GM18511 (cell line): ENCODE measurements around the gene SMAD7.

Experiments
- ATAC-seq: cut with Tn5 transposase; IDR thresholded peaks from one replicate; pipeline ENCODE4 v1.9.1; 2021; ENCODE audit warnings: mild to moderate bottlenecking, moderate library complexity; ENCODE audit not compliant: unreplicated experiment

SMAD7 gene, protein sequence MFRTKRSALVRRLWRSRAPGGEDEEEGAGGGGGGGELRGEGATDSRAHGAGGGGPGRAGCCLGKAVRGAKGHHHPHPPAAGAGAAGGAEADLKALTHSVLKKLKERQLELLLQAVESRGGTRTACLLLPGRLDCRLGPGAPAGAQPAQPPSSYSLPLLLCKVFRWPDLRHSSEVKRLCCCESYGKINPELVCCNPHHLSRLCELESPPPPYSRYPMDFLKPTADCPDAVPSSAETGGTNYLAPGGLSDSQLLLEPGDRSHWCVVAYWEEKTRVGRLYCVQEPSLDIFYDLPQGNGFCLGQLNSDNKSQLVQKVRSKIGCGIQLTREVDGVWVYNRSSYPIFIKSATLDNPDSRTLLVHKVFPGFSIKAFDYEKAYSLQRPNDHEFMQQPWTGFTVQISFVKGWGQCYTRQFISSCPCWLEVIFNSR

DNA sequence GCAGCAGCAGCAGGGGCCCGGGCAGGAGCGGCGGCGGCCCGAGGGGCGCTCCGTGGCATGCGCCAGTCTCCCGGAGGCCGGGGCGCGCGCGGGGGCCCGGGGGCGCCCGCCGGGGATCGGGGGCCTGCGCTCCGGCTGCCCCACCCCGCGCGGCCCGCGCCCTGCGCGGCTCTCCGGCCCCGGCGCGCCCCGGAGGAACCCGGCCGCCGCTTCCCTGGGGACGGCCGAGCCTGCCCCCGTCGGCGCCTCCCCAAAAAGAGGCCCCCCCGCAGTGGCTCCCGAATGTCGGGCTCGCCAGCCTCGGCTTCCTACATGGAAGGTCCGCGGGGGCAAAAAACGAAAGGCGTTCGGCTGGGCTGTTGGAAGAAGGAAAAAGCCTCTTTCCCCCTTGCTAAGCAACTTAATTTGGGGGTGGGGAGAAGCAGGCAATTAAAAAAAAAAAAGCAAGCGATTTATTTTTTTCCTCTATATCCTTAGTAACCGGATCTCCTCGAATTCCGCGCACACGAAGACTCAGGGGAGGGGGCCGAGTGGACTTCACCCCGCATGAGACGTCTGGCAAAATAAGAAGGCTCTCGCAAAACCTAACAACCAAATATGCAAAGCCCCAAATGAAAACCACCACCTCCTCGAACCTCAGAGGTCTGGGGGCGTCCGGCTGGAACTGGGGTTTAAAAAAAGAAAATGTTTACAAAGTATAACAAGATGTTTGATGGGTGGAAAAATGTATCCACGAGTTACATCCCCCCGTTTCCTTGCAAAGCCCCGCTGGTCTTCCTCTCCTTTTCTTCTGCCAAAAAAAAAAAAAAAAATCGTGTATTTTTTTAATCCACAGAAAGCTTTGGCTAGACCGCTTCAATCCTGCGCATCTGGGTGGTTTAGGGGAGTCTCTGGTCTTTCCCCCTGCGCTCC, at the start of gene SMAD7:
Gene SMAD7 (minus strand): TSS at position 430 of the 912 bp plus-strand sequence. CDS start 541 bp downstream, outside the sequence.
- no peak for ATAC-seq

DNA sequence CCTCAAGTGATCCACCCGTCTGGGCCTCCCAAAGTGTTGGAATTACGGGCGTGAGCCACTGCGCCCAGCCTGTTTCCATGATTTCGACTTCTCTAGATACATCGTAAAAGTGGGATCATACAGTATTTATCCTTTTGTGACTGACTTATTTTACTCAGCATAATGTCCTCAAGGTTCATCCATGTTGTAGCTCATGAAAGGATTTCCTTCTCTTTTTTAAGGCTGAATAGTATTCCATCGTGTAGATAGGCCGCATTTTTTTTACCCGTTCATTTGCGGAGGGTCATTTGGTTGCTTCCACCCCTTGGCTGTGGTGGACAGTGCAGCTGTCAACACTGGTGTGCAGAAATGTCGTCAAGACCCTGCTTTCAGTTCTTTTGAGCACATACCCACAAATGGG, 48.8 kb upstream of the SMAD7 start:
- ATAC-seq = no peak

DNA sequence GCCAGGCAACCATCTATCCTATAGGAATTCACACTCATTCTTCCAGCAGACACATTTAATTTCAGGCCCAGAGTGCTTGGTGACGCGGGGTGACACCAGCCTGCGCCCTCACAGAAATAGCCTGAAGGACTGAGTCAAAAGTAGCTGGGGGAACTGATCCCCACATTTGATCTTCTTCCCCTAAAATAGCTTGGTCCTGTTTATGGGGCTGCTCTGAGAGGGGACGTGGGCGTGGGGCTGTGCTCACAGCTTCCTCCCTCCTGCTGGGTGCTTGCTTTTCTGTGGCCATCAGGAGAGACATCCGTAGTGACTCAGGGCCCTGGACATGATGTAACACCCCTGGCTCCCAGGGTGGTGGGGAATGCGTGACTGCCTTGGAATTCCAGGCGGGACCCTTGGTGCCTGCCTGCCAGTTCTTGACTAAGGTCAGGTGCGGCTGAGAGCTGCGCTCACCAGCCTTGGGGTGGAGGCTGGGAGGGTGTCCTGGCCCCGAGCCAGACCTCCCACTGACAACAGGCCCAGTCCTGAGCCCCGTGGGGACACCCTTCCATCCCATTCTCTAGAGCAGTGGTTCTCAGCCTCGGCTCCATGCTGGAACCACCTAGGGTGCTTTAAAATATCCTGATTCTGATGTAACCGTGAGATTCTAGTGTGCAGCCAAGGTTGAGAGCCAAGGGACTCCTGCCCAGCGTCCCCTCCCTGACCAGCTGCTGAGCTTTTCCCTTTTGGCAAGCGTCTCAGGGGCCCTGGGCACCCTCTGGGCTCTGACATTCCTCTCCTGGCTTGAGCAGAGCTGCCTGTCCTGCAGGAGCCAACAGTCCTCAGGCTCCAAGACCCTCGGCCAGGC, 47.4 kb upstream of the SMAD7 start:
- ATAC-seq = no peak

DNA sequence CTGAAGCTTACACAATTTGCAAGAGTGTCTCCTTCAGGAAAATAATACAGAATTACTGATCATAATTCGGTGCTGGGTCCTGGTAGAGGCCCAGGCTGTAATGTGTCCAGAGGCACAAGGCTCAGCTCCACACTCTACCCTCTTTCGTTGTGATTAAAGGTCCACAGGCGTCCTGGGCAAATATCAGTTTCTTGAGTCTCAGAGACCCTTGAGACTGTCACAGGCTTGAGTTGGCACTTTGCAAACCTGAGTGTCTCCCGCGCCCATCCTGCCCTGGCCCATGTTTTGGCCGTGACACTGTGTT, 46.9 kb upstream of the SMAD7 start:
- no peak for ATAC-seq

DNA sequence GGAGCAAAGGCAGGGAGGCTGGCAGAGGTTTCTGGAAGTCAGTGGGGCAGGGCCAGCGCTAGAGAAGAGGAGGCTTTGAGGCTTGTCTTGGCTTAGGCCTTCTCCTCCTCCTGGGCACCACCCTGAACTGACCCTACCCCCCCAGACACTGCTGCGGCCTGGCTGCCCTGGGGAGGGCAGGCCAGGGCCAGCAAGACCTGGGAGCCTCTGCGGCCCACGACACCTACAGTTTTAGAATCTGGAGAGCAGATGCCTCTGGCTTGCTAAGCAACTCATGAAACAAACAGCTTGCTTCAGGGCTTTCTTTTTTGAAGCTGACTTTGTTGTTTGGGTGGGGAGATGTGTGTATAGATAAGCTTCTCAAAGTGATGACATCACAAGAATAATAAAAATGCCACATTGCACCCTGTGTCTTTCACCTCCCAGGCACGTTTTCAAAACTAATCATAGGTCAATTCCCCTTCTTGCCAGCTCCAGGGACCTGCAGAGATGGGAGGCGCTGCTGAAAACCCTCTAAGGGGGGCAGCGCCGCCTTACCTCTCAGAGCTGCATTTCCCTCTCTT, 46.2 kb upstream of the SMAD7 start:
- ATAC-seq = no peak

DNA sequence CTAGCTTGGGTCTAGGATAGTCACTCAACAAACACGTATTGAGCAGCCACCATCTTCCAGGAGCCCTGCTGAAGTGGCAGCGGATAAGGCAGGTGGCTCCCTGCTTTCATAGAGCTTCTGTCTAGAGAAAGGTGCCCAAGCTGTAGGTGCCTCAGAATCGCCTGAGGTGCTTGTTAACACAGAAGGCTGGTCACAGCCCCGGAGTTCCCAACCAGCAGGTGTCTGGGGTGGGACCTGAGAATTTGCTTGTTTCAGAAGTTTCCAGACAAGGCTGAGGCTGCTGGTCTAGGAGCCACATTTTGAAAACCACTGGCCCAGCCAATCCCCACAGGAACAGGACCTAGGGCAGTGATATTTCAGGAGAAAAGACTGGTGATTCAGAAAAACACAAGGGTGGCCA, 45.3 kb upstream of the SMAD7 start:
- no peak for ATAC-seq

DNA sequence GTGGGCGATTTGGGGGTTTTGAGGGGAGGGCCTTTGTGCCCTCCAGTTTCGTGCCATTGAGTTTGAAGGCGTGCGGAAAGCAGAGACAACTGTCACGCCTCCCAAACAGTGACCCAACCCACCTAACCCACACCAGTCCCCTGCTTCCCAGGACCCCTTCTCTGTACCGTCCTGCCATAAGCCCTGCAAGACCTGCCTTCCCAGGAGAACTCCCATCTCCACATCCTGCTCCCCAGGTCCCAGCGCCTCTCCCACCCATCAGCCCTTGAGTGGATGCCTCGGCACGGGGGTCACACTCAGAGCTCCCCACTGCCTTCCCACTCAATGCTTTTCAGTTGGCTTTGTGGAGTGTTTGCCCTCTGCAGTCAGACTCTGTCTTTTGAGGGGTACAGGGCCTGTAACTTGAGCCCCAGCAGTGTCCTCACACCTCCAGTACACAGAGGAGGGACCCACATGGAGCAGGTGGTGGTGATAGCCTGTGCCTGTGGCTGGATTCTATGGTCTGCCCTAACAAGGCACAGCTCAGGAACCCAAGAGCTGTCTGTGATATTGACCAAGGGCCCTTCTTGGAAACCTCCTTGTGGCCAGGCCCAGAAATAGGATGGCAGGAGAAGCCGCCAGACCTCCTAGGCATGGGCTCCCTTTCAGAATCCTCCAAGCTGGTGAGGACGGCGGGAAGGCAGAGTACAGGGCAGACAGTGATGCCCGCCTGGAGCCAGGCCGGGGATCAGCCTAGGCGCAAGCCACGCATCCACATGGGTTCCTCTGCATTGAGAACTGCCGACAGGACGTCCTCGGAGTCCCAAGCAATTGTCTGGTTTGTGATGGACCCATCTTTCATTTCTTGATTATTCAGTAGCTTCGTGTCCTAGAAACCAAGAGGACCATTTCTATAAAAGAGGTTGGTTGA, 44.4 kb upstream of the SMAD7 start:
- no peak for ATAC-seq

DNA sequence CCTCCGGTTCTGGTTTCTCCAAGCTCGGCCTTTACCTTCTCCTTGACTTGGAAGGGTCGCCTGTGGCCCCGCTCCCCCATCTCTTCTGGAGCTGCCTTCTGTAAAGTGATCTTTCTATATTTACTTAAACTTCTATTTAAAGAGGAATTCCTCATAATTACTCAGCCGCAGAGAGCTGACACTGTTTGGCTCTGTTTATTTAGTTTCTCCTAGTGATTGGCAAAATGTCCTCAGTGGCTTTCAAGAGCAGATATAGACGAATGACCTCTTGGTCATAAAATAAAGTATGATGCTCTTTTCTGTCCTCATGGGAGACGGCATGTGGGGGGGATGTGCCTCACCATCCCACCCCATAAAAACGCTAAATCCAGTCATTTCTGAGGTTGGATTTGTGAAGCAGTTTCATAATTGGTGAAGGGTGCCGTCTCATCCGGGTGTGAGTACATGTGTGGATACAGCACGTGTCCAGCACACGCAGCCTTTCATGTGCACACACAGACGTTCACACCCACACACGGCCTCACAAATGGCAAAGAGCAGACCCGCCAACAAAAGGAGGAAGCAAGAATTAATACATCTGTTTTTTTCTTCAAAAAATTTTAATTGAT, 43.4 kb upstream of the SMAD7 start:
- ATAC-seq = no peak

DNA sequence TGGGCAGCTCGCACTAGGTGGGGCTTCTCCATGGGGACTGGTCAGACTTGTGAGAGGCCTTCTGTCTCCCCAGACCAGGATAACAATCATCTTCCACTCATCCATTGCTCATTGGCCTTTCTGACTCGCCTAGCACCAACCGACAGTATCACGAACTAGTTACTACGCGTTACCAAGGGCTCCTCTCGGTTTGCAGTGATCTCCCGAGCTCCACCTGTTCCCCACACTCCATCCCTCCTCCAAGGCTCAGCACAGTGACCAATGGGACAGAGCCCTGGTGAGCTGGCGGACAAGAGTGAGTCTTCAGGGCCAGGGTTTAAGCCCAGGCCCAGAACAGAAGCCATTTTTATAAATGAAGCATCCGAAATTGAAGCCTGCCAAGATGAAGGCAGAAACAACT, 42.8 kb upstream of the SMAD7 start:
- ATAC-seq = no peak

DNA sequence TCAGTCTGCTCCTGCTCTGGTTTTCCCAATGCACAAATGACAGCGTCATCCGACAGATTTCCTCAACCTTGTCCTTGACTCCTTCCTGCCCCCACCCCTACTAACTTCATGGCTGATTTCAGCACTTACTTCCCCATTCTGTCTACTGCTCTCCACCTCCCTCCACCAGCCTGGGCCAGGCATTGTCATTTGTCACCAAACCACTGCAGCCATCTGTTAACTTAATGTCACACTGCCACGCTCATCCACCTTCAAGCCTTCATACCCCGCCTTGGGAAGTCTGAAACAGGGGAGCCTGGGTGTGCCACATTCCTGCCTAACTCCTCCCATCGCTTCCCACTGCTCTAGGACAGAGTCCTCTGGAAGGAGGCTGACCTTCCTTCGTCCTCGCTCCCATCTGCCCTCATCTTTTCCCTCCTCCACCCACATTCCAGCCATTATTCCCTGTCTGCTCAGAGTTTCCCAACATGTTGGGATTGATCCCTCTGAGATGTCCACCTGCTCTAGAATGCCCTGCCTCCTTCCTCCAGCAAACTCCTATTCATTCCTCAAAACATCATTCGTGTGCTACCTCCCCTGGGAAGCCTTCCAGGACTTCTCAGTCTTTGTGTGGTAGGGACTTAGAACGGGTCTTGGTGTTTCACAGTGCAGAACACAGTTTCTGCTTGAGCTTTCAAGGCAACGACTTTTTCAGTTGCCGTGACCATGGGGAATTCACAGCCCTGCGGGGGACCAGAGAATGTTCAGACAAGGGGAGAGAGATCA, 42.2 kb upstream of the SMAD7 start:
- peak; percentile 85 for ATAC-seq

DNA sequence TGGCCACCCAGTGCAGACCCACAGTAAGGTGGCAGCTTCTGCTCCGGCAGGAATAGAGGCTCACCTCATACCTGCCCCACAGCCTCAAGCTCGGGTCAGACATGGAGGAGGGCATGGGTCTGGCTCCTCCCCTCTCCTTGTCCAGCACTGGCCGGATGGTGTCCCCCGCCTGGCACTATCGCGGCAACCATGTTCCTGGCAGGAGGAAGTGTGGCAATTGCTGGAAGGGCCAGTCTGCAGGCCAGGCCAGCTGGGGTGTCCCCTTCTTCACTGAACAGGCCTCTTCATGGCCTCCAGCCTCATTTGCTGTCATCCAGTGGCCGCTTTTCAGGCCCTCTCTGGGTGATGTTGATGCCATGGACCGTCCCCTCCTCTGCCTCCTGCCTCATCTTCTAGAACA, 41.4 kb upstream of the SMAD7 start:
- no peak for ATAC-seq

DNA sequence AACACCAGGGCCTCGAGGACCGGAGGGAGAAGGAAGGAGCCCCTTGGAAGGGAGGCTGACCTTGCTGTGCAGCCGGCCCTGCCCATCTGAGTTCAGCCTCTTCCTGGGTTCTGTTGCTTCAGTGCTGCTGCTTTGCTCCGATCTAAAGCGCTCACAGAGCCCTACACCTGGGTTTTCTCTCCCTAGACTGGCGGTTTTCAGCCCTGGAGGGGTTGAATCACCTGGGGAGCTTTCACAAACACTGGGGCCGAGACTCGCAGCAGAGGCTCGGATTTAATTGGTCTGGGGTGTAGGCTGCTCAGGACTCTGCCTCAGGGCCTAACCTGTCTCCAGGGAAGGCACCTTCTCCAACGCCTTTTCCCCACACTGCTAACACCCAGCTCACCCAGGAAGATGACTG, 40.9 kb upstream of the SMAD7 start:
- ATAC-seq = no peak

DNA sequence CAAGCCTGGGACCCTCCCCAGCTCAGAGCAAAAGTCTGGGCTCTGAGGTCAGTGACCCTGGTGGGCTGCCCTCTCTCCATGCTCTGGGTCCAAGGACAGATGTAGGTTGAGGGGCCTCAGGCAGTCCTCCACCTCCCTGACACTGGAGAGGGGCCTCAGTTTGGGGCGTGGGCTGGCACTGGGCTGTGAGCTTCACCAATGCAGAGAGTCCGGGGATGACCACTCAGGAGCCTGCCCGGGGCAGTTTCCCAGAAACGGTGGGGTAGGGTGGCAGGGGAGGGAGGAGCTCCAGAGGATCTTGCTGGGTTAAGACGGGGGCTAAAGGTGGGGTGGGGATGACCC, 40.5 kb upstream of the SMAD7 start:
- no peak for ATAC-seq

DNA sequence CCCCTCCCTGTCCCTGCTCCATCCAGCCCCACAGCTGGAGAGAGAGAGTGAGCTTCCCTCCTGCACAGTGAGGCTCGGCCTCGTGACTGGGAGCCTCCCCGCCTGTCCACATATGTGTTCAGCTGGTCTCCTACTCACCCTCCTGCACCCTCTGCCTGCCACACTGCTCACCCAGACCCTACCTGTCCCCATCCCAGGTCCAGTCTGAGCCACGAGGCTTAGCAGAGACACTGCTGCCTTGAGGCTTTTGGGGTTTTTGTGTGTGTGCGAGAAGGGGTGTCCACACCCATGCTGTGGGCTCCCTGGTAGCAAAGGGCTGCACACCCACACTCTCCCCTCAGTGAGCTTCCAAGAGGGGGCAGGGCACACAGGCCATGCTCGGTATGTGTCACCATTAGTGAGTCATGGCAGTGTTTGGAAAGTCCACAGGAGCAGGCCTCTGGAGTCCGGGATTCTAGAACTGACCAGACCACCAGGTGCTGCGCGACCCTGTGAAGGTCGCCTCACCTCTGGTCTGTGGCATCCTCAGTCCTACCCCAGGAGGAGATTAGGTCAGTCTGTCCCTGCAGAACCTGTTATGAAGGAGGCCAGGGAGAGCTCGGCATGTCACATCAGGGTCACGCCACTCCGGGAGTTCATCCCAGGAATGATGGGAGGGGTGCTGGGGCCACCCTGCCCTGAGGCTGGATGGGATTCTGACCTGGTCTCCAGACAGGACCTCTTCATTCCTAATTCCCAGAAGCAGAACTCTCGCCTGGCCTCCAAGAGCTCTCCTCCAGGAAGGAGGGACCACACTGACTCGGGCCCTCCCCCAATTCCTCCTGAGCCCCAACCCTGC, 39.9 kb upstream of the SMAD7 start:
- no peak for ATAC-seq

DNA sequence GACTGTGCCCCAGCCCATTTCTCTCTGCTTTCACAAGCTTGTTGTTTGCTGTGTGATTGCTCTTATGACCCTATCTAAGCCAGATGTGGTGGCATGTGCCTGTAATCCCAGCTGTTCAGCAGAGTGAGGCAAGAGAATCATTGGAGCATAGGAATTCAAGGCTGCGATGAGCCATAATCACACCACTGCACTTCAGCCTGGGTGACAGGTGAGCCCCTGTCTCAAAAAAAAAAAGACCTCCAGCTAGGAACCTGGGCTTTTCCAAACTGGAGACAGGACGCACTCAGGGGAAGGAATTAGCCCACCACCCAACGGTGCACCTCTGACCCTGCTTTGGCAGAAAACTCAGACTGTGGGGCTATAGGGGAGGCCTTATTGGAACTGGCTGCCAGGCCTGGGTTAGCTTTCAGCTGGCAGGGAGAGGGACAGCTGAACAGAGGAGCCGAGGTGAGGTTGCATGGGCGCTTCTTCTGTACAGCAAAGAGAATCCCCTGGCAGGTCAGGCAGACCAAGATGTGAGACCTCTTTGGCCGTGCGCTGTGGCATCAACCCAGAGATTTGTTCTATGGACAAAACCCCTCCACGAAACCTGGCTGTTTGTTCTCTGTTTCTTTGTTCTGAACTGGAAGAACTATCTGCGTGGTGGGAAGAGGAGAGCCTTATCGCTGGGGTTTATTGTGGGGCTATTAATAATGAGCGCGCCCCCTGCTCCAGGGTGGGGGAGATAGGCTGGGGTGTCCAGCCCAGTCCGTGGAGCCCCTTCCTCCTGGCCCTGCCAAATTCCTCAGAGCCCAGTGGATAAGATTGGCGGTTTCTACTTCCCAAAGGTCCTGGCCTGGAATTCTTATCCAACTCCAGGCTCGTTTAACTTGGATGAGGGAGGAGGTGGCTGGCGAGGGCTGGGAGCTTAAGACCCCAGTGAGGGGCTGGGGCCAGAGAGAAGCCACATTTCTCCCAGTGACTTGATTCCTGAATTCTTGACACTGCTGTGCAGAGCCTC, 38.8 kb upstream of the SMAD7 start:
- ATAC-seq = no peak

DNA sequence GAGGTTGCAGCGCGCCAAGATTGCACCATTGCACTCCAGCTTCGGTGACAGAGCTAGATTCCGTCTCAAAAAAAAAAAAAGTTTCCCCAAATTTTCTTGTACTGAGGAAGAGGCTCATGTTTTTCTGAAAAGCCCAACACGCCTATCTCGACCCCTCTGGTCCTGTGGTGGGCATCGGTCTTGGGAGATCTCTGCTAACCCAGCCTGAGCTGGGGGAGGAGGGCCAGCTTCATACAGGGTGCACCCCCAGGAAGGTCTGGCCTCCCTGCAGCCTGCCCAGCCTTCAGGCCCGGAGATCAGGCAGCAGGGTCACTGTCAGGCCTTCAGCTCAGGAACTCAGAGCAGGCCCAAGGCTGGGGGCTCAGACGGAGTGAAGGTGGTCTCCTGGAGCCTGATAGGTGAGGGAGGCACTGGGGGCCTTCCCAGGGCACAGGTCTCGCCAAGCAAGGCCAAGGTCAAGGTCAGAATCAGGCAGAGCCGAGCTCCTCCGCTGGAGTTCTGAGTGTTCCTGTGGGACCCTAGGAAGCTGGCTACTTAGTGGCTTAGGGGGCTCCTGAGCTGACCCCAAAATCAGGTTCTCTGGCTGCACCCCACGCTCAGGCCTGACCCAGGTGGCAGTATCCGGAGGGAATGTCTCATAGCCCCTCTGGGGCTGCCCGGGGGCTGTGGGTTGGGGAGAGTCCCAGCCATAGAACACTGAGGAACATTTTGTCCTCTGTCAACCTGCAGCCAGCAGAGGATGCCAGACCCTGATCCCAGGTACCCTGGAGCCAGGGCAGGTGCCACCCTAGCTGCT, 37.9 kb upstream of the SMAD7 start:
- ATAC-seq = no peak
